Prostate gland (tissue), 2 donors: ENCODE results near the gene ALG5. TPM values are rescaled to one million over a fixed set of nuclear protein-coding genes. Genes with fewer than 3 reads are reported as not detected.
A peak's percentile ranks its signal among the peaks of the same experiment; 100 is the strongest.

ENCODE experiments used
- DNase-seq: peaks from one replicate; pipeline ENCODE4 v3.0.0-alpha.2; 2019; ENCODE audit warnings: low spot score
- H3K27ac ChIP-seq, 2 donors: fragments of 200-600 bp; sonication (generic); 2 replicates each; pipeline ENCODE4 v1.5.1; 2017 to 2019
- H3K27me3 ChIP-seq: fragments of 200-600 bp; sonication (generic); replicated peaks from 2 replicates; pipeline ENCODE4 v1.5.1; 2019; ENCODE audit not compliant: insufficient read depth
- H3K36me3 ChIP-seq, 2 donors: fragments of 200-600 bp; sonication (generic); 1 replicate in 1 of 2; 2 replicates in 1 of 2; pipeline versions ENCODE4 v1.5.1 to v1.8.1; 2017 to 2019
- H3K4me1 ChIP-seq: fragments of 200-600 bp; sonication (generic); replicated peaks from 2 replicates; pipeline ENCODE4 v1.5.1; 2019
- H3K4me3 ChIP-seq, 2 donors: fragments of 200-600 bp; sonication (generic); 2 replicates each; pipeline ENCODE4 v1.5.1; 2017 to 2019
- H3K9me3 ChIP-seq: fragments of 200-600 bp; sonication (generic); 2 replicates; pipeline ENCODE4 v1.5.1; 2017
- POLR2A ChIP-seq: fragments of 450-650 bp; IDR thresholded peaks from one replicate; pipeline ENCODE4 v1.6.1; 2016; ENCODE audit warnings: antibody characterized with exemption, mild to moderate bottlenecking
- POLR2AphosphoS5 ChIP-seq: sonication (generic); formaldehyde crosslinking; IDR thresholded peaks from one replicate; pipeline ENCODE4 v1.6.1; 2017; ENCODE audit warnings: antibody characterized with exemption
- WGBS: methylation state at CpG from one replicate; pipeline ENCODE4 v1.1.5; 2018; 5-methylcytosine and 5-hydroxymethylcytosine counted together
- intact Hi-C: fragments of 100-400 bp; cut with DNase I; formaldehyde crosslinking; loops from one replicate; pipeline ENCODE4 v1.14.2; 2022
- total RNA-seq, 2 donors: library from RNA; depleted of rRNA; stranded (reverse); fragments of >200 nt; gene quantifications; one replicate each; pipeline ENCODE4 v1.1.0, GENCODE V29; 2016
- TF ChIP-seq, protein P1 (sequence below), 4 experiments: fragments of 200-600 bp in 2 of 4; fragments of 450-650 bp in 2 of 4; sonication (generic) in 2 of 4; IDR thresholded peaks; 1 replicate in 3 of 4; 2 replicates in 1 of 4; pipeline ENCODE4 v1.5.1; 2016 to 2019; ENCODE audit warnings: antibody characterized with exemption in 4 of 4, mild to moderate bottlenecking in 2 of 4, moderate library complexity in 2 of 4

The ALG5 gene
- total RNA-seq, 2 donors from 2014 or later = 14.1 to 41.3 TPM

DNA sequence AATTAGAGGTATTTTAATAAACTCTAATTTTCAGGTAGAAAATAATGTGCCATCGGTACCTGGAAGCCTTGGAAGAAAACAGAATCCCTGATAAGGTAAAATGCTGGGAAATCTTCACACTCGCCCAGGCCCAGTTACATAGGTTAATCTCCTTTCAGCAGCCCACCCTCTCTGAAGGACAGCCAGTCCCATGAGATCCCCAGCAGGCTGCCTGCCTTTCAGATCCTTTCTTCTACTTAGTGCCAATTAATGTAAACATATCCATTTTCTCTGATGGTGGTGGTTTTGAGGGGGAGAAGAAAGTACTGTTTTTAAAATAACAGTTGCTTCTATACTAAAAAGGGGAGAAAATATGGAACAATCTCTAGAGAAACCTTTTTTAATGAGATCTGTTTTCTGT, 91.3 kb downstream of the ALG5 start:
- intact Hi-C loops = no loop called here
- WGBS = 80% methylated on average over 2 of the region's 2 CpGs

DNA sequence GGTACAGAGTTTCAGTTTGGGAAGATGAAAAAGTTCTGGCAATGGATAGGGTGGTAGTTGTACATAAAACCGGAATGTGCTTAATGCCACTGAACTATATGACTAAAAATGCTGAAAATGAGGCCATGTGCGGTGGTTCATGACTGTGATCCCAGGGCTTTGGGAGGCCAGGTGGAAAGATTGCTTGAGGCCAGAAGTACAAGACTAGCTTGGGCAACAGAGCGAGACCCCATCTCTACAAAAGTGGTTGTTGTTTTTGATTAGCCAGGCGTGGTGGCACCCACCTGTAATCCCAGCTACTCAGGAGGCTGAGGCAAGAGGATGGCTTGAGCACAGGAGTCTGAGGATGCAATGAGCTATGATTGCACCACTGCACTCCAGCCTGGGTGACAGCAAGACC, 91.9 kb downstream of the ALG5 start:
- no peak for DNase-seq
- TF ChIP-seq POLR2AphosphoS5 (no peak), POLR2A (no peak)
- TF ChIP-seq, protein P1, sequence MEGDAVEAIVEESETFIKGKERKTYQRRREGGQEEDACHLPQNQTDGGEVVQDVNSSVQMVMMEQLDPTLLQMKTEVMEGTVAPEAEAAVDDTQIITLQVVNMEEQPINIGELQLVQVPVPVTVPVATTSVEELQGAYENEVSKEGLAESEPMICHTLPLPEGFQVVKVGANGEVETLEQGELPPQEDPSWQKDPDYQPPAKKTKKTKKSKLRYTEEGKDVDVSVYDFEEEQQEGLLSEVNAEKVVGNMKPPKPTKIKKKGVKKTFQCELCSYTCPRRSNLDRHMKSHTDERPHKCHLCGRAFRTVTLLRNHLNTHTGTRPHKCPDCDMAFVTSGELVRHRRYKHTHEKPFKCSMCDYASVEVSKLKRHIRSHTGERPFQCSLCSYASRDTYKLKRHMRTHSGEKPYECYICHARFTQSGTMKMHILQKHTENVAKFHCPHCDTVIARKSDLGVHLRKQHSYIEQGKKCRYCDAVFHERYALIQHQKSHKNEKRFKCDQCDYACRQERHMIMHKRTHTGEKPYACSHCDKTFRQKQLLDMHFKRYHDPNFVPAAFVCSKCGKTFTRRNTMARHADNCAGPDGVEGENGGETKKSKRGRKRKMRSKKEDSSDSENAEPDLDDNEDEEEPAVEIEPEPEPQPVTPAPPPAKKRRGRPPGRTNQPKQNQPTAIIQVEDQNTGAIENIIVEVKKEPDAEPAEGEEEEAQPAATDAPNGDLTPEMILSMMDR (IDR thresholded peaks at IDR 0.05) = no peak
- no peaks in the 10 kb centered on the region for H3K36me3 ChIP-seq
- H3K9me3 ChIP-seq = no peaks in the 10 kb centered on the region
- no peak overlapping the region for H3K4me3 ChIP-seq
- H3K27ac ChIP-seq = peak overlapping the region; percentile 56 to 79
- H3K27me3 ChIP-seq = no peaks in the 10 kb centered on the region
- H3K4me1 ChIP-seq = no peaks in the 10 kb centered on the region
- WGBS = 96% methylated on average over 4 of the region's 4 CpGs
- intact Hi-C loops = no loop called here

More for the DNA sequence above, 91.3 kb downstream of the ALG5 start:
- H3K4me1 ChIP-seq = no peaks in the 10 kb centered on the region
- no peak overlapping the region for H3K4me3 ChIP-seq
- TF ChIP-seq POLR2AphosphoS5 = no peak
- TF ChIP-seq POLR2A = no peak
- TF ChIP-seq, protein P1 (IDR thresholded peaks at IDR 0.05) = no peak
- H3K9me3 ChIP-seq = no peaks in the 10 kb centered on the region
- DNase-seq = no peak
- H3K27me3 ChIP-seq = no peaks in the 10 kb centered on the region
- peak overlapping the region; percentile 56 to 79 for H3K27ac ChIP-seq
- H3K36me3 ChIP-seq = no peaks in the 10 kb centered on the region

DNA sequence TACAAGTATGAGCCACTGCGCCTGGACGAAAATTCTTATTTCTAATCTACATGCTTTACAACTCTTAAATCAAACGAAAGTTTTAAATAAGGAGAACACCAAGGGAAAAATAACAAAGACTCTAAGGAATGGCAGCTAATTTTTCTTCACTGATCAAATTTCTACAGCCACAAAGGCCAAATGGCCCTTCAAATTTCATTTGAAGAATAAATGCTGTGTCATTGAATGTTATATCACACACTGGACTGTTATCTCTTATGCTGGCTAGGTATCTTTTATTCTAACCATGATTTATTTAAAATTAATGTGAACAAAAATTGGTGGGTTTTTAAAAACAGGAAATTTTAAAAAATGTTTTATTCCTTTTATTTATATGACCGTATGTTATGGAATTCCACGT, 93.2 kb downstream of the ALG5 start:
- 92% methylated on average over 5 of the region's 5 CpGs for WGBS
- H3K4me1 ChIP-seq = no peaks in the 10 kb centered on the region
- no peaks in the 10 kb centered on the region for H3K36me3 ChIP-seq
- no peak for TF ChIP-seq POLR2A
- TF ChIP-seq POLR2AphosphoS5 = no peak
- TF ChIP-seq, protein P1 (IDR thresholded peaks at IDR 0.05) = no peak
- H3K9me3 ChIP-seq = no peaks in the 10 kb centered on the region
- H3K27me3 ChIP-seq = no peaks in the 10 kb centered on the region
- no peak for DNase-seq
- H3K27ac ChIP-seq = no peak overlapping the region
- intact Hi-C loops = no loop called here
- H3K4me3 ChIP-seq = no peak overlapping the region

DNA sequence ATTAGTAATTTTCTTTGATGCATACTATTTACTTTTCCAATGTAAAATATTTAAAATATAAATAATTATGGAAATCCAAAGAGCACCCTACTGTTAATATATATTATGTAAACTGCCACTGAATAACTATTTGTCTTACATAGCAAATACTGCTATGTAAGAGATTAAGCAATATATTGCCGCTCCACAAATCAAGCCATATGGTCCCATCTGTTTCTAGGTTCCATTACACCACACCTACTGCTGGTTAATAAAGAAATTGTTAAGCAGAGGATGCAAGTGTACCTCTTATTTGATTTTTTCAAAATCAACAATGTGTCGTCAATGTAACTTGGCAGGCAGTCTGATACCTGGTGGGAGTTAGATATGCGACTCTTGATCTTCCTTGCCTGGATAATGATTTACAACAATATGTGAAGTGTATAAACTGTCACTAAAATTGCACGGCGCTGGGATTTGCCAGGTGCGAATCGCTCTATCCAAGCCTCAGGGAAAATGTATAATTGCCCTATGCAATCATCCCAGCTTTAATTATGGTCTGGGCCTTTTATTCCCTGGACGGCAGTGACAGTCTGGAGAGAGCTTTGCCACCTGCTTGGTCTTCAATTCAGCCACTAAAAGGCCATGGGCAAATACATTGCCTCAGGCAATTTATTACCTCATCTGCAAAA, 95.1 kb downstream of the ALG5 start:
- TF ChIP-seq POLR2AphosphoS5 (no peak), POLR2A (no peak)
- TF ChIP-seq, protein P1 (IDR thresholded peaks at IDR 0.05) = no peak
- Histone ChIP-seq H3K9me3 (no peaks in the 10 kb centered on the region), H3K4me3 (no peak overlapping the region), H3K36me3 (no peaks in the 10 kb centered on the region), H3K27ac (no peak overlapping the region), H3K4me1 (no peaks in the 10 kb centered on the region), H3K27me3 (no peaks in the 10 kb centered on the region)
- intact Hi-C loops = no loop called here
- no peak for DNase-seq
- 69% methylated on average over 8 of the region's 8 CpGs for WGBS

Other genes starting within 250 kb of the ALG5 start
- gene RFXAP, start 180.1 kb downstream of the ALG5 start, total RNA-seq = 1 to 10 TPM; 4.3 to 4.9 TPM
- 10 to 100 TPM; 25.1 to 30.7 TPM for gene SMAD9, start 79.1 kb downstream of the ALG5 start, total RNA-seq
- gene EXOSC8, start 1.4 kb upstream of the ALG5 start, total RNA-seq = 10 to 100 TPM; 10.9 to 29.4 TPM
- gene SUPT20H, start 60.3 kb upstream of the ALG5 start, total RNA-seq = 10 to 100 TPM; 32.2 to 57.3 TPM
- 1 to 10 TPM in 1 of 2 donors, not detected in 1; 1.6 TPM for gene CSNK1A1L, start 106.3 kb upstream of the ALG5 start, total RNA-seq